ENCODE measurements around the gene LY9.
"Not testable (repeated sequence)": the region's sequence is repeated elsewhere in the genome, so short reads cannot be mapped to it uniquely, and the experiment has no call there.

LY9 gene

GRCh38 chr1:160865337-160865736 lies 69.4 kb downstream of the LY9 start:
- no peak for DNase-seq (ENCODE audit: low read depth)

- no peak for DNase-seq (ENCODE audit: low read depth)
These were observed 70.2 kb downstream of the LY9 start for GRCh38 chr1:160866001-160866694.

- DNase-seq (ENCODE audit: low read depth) = no peak
These were observed 70.8 kb downstream of the LY9 start for GRCh38 chr1:160866695-160867260.

- DNase-seq (ENCODE audit: low read depth) = not testable (repeated sequence)
These were observed 71.7 kb downstream of the LY9 start for GRCh38 chr1:160867651-160868050.

GRCh38 chr1:160868141-160868540 lies 72.2 kb downstream of the LY9 start:
- DNase-seq (ENCODE audit: low read depth) = no peak

- DNase-seq (ENCODE audit: low read depth) = no peak
These were observed 79.0 kb downstream of the LY9 start for GRCh38 chr1:160874935-160875334.

- DNase-seq (ENCODE audit: low read depth) = not testable (repeated sequence)
These were observed 79.6 kb downstream of the LY9 start for GRCh38 chr1:160875591-160875990.

- DNase-seq (ENCODE audit: low read depth) = no peak
These were observed 80.3 kb downstream of the LY9 start for GRCh38 chr1:160876311-160876710.

- DNase-seq (ENCODE audit: low read depth) = no peak
These were observed 81.2 kb downstream of the LY9 start for GRCh38 chr1:160877221-160877620.

All from activated T-helper 9 cell treated with anti-CD3 and anti-CD28 coated beads, Interleukin-2, amount 50 U/mL, for 16 hours (primary cell).